PC-9 (cell line): ENCODE data around the gene CASQ2.

Experiments
- EZH2 ChIP-seq: fragments of 200-600 bp; sonication (generic); IDR thresholded peaks from 2 replicates; pipeline ENCODE4 v1.8.0; 2017; ENCODE audit warnings: antibody characterized with exemption, low read depth
- TF ChIP-seq, protein P1 (sequence below): fragments of 200-600 bp; sonication (generic); conservative IDR thresholded peaks from 2 replicates; pipeline ENCODE4 v1.6.1; 2017; ENCODE audit warnings: mixed run types, antibody characterized with exemption, mild to moderate bottlenecking, moderate library complexity

DNA sequence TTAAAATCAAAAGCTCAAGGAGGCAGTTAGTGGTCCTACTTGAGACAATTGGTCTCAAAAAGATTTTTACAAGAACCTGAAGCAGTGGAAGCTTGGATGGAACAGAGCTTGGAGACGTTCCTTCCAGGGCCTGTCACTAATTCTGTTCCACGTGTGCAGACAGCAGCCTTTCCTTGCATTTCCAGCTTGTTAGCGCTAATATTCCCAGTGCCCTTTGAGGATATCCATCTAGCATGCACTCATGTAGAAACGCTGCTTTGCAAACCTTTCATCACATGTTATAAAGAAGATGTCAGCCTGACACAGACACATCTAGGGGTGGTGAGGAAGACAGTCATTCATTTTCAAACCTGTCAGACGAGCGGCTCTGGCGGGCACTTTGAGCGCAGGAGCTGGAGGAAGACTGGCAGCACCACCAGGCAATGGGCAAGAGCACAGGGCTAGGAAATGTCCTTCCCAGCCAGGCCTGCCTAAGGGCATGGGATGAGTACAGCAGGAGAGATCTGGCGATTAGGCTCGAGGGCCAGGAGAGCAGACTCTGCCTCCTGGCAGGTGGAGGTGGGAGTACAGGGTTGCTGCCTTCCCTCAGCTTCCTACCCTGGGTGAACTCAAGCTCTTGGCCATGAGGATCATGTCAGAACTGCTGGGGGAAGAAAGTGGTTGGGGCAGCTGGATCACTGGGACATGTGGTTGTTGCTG lies 55.5 kb downstream of the CASQ2 start:
- TF ChIP-seq, protein P1, sequence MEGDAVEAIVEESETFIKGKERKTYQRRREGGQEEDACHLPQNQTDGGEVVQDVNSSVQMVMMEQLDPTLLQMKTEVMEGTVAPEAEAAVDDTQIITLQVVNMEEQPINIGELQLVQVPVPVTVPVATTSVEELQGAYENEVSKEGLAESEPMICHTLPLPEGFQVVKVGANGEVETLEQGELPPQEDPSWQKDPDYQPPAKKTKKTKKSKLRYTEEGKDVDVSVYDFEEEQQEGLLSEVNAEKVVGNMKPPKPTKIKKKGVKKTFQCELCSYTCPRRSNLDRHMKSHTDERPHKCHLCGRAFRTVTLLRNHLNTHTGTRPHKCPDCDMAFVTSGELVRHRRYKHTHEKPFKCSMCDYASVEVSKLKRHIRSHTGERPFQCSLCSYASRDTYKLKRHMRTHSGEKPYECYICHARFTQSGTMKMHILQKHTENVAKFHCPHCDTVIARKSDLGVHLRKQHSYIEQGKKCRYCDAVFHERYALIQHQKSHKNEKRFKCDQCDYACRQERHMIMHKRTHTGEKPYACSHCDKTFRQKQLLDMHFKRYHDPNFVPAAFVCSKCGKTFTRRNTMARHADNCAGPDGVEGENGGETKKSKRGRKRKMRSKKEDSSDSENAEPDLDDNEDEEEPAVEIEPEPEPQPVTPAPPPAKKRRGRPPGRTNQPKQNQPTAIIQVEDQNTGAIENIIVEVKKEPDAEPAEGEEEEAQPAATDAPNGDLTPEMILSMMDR = no peak
- no peak for TF ChIP-seq EZH2
